GM12891 (cell line): Measurements from ENCODE around the gene RPS6KA4.

Experiments
- PAX5 ChIP-seq: IDR thresholded peaks from 2 replicates; pipeline ENCODE4 v1.6.1; 2011; ENCODE audit warnings: low read length, moderate library complexity, mild to moderate bottlenecking; ENCODE audit not compliant: insufficient read depth, severe bottlenecking
- POLR2A ChIP-seq: IDR thresholded peaks from 2 replicates; pipeline ENCODE4 v1.6.1; 2011; ENCODE audit warnings: low read depth, low read length, control low read depth
- POLR2AphosphoS5 ChIP-seq: IDR thresholded peaks from 2 replicates; pipeline ENCODE4 v1.6.1; 2011; ENCODE audit warnings: low read depth, low read length, control low read depth
- POU2F2 ChIP-seq: IDR thresholded peaks from 2 replicates; pipeline ENCODE4 v1.6.1; 2011; ENCODE audit warnings: low read depth, mild to moderate bottlenecking, control low read depth, low read length, moderate library complexity
- SPI1 ChIP-seq: IDR thresholded peaks from 2 replicates; pipeline ENCODE4 v1.6.1; 2011; ENCODE audit warnings: low read depth, low read length, control low read depth
- TAF1 ChIP-seq: IDR thresholded peaks from 2 replicates; pipeline ENCODE4 v1.6.1; 2011; ENCODE audit warnings: low read depth, low read length, control low read depth

- TF ChIP-seq POLR2A, result no peak
- no peak for TF ChIP-seq TAF1
- no peak for TF ChIP-seq POLR2AphosphoS5
- no peak for TF ChIP-seq POU2F2
- no peak for TF ChIP-seq SPI1
- TF ChIP-seq PAX5, result no peak
Observed at GRCh38 chr11:64323373-64323772, 35.6 kb upstream of the RPS6KA4 start.
